Panc1 (cell line): Measurements from ENCODE around the gene EGFR.

ENCODE experiments used
- CTCF ChIP-seq: fragments of 450-650 bp; IDR thresholded peaks from 2 replicates; pipeline ENCODE4 v1.5.1; 2017; ENCODE audit warnings: mild to moderate bottlenecking
- SIN3A ChIP-seq: IDR thresholded peaks from 2 replicates; pipeline ENCODE4 v1.6.1; 2012; ENCODE audit warnings: low read depth, mild to moderate bottlenecking, low read length, moderate library complexity, borderline replicate concordance; ENCODE audit not compliant: insufficient read depth

- TF ChIP-seq CTCF (no peak), SIN3A (no peak)
Observed at GRCh38 chr7:55032069-55032699, 13.4 kb downstream of the EGFR start.
